GM19240 (cell line): ENCODE results near the gene ADAMTSL3.
"Not testable (repeated sequence)": the region's sequence is repeated elsewhere in the genome, so short reads cannot be mapped to it uniquely, and the experiment has no call there.

Experiments used
- DNase-seq: peaks from one replicate; pipeline ENCODE4 v3.0.0; 2011; ENCODE audit warnings: low spot score; ENCODE audit not compliant: insufficient read length

The ADAMTSL3 gene

DNA sequence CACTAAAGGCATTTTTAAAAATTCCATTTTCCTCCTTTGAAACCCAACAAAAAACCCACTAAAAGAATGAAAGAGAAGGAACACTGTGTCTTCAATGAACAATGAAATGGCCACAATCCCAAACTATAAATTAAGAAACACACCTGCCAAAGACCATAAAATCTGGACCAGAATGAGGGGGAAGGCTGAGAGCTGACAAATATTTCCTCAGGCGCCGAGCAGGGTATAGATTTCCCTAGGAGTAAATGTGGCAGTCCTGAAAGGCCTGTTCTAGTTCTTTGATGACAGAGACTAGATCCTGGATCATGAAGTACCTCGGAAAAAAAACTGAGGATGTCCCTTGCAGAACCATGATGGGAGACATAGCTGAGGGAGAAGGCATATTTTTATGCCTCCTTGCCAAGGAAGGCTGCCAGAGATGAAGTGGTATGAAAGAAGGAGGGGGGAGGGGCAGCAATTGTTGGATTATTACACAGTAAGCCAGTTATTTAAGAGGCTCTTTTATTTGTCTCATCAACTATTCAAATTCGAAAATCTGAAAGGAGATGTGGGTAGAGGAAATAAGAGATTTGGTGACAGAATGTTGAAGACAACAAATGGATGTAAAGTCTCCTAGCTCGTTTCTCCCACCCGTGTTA is 306.4 kb downstream of the ADAMTSL3 start:
- no peak for DNase-seq

DNA sequence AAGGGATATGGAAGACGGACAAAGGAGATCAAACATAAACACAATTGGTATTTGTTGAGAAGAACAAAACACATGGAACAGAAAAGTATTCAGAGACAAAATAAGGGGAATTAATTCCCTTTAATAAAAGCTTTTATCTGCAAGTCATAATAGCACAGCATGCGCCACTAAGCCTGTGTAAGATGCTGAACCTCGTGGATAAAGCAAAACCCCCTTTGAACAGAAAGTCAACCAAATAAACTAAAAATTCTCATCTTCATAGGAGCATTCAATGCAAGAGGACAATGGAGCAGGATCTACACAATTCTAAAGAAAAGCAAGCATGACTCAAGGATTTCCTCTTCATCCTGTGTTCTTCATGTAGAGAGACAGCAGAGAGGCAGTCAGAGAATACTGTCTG is 307.4 kb downstream of the ADAMTSL3 start:
- no peak for DNase-seq

DNA sequence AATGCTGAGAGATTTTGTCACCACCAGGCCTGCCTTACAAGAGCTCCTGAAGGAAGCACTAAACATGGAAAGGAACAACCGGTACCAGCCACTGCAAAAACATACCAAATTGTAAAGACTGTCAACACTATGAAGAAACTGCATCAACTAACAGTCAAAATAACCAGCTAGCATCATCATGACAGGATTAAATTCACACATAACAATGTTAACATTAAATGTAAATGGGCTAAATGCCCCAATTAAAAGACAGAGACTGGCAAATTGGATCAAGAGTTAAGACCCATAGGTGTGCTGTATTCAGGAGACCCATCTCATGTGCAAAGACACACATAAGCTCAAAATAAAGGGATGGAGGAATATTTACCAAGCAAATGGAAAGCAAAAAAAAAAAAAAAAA is 311.0 kb downstream of the ADAMTSL3 start:
- not testable (repeated sequence) for DNase-seq

DNA sequence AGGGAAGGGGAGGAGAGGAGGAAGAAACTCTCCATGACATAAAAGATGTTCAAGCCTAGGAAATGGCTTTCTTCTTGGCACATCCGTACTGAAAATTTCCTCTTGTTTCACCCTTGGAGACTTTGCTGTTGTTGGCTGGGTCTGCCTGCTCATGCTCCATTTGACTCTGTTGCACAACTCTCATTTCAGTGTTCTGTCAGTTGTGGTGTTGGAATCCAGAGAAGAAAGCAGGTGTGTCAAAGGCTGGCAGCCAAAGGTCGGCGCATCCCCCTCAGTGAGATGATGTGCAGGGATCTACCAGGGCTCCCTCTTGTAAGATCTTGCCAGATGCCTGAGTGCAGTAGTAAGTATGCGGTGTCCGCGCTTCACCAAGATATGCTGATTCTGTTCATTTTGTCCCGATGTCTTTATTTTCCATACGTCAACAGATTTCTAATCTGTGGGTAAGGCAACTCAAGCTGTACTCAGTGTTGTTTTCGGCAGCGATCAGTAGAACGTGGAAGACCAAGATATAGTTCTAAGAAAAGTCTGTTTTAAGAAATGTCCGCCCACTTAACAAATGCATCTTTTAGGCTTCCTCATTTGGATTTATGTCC is 316.5 kb downstream of the ADAMTSL3 start:
- no peak for DNase-seq

DNA sequence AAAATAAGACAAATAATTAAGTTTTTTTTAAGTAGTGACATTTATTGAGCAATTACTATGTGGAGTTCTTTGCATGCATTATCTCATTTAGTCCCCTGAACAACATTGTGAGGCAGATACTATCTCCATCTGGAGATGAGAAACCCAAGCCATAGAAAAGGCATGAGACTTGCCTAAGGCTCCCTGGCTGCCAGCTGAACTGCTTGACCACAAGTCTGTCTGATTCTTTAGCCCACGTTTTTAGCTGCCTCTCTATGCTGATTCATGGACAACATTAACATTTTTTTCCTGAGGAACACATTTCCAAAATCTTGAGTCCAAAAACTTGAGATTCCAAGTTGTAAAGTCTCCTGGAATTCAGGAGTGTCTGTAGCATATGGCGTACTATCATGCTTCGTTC is 318.1 kb downstream of the ADAMTSL3 start:
- no peak for DNase-seq

- no peak for DNase-seq
Observed at GRCh38 chr15:83973816-83974215, 319.9 kb downstream of the ADAMTSL3 start.

GRCh38 chr15:83977992-83978391 is 324.1 kb downstream of the ADAMTSL3 start:
- no peak for DNase-seq

DNA sequence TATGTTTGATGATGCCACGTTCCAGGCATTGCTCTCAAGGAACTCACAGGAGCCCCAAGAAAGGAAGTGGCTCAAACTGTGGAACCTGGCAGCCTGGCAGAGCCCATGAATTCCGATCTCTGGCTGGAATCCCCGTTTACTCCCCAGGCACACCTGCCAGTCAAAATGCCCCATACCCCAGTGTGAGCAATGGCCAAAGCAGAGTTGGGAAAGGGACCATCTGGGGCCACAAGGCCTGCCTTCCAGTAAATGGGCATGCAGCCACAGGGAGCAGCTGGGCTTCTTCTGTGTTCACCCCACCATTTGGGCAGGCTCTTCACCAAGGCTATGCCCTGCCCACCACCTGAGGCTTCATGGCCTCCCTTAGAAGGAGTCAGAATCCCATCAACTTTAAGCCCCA is 324.7 kb downstream of the ADAMTSL3 start:
- no peak for DNase-seq

- DNase-seq, result no peak
Observed at GRCh38 chr15:83980637-83981036, 326.7 kb downstream of the ADAMTSL3 start.

- no peak for DNase-seq
Observed at GRCh38 chr15:83982748-83983147, 328.8 kb downstream of the ADAMTSL3 start.

GRCh38 chr15:83983634-83984458 is 329.9 kb downstream of the ADAMTSL3 start:
- DNase-seq, result no peak

- no peak for DNase-seq
Observed at GRCh38 chr15:83984601-83985000, 330.7 kb downstream of the ADAMTSL3 start.

DNA sequence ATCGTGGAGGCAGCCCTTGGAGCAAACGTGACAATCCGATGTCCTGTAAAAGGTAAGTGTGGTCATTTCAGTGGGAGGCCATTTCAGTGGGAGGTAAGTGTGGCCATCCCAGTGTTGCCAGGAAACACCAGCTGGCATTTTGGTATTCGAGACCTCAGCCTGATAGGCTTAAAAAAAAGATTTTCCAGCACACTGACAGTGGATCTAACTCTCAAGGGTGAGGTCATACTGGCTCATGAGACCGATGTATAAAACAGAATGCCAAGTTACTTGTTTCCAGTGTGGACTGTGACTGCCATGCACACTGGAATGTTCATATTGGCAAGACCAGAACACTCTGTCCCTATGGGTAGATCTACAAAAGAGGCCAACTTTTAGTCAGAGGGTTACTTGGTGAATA is 337.2 kb downstream of the ADAMTSL3 start:
- no peak for DNase-seq

- no peak for DNase-seq
Observed at GRCh38 chr15:83992324-83993031, 338.6 kb downstream of the ADAMTSL3 start.

DNA sequence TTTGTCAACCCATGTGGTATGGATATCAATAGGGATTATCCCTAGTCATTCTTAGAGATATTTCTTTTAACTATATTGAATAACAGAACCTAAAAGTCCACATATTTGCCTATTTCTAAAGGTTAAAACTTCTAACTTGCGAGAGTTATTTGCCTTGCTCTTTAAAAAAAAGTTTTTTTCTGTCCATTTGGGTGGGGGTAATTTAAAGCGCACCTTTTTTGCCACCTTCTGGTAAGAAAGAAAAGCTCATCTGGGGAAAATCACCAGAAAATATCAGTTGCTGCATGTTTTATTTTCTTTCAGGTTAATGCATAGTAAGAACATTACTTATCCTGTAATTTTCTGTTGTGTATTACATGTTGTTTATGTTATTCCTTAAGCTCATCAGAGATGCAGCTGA is 339.7 kb downstream of the ADAMTSL3 start:
- no peak for DNase-seq

GRCh38 chr15:83998486-83998885 is 344.6 kb downstream of the ADAMTSL3 start:
- DNase-seq, result no peak

GRCh38 chr15:83999396-84000135 is 345.6 kb downstream of the ADAMTSL3 start:
- DNase-seq, result no peak

- no peak for DNase-seq
Observed at GRCh38 chr15:84001037-84001436, 347.1 kb downstream of the ADAMTSL3 start.

DNA sequence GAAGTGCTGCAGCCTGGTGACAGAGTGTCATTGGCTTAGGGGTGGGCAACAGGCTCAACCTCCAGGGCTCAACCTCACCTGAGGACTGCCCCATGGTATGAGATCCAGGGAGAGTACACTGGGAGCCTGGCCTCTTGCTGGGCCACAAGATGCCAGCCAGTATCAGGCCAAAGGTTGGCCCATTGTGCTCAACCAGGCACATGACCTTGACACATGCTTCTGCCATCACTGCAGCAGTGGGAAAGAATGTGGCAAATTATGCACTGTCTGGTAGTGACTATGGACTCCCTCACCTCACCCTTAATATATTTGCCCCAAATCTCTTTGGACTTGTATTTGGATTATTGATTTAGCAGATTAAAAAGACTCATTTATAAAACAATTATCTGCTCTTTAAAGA is 347.7 kb downstream of the ADAMTSL3 start:
- no peak for DNase-seq

GRCh38 chr15:84003791-84004503 is 350.0 kb downstream of the ADAMTSL3 start:
- DNase-seq, result no peak

- no peak for DNase-seq
Observed at GRCh38 chr15:84006421-84006820, 352.5 kb downstream of the ADAMTSL3 start.
